Effector CD4-positive, alpha-beta T cell (primary cell): ENCODE results near the gene NACC2.

Experiments
- DNase-seq: peaks from one replicate; pipeline ENCODE4 v3.0.0-alpha.2; 2020

Gene NACC2

DNA sequence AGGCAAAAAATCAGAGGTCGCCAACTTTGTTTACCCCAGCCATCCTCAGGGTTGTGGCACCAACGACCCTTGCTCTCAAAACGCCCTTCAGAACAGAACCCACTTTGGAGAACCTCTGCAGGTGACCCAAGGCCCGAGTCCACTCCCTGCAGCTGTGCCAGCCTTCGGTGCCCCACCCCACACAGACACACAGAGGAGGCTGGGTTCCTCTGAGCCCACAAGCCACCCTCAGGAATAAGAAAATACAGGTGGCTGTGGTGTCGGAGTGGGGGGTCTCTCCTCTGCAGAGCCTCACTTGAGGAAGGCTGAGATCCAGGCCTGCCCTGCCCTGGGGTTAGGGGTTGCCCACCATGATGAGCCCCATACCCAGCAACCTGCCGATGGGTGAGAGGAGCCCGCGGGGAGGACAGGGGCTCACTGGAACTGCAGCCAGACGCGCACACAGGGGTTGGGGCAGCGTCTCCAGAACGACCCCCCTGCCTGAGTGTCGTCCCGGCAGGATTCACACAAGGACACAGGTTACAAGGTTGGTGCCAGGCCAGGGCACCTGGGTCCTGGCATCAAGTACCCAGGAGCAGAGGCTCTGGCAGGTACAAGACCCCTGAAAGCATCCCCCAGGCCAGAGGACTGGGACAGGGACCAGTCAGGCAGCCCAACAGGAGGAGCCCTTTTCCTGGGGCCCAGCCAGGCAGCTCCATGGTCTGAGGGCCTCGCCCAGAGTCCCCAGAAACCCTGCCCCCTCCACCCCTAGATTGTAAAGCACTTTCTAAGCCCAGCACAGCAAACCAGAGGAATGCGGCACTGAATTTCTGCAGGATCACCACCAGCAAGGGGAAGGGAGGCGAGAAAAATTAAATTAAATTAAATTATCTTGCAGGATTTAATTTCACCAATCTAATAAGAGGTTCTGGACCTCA lies 40.0 kb downstream of the NACC2 start:
- DNase-seq, result no peak

DNA sequence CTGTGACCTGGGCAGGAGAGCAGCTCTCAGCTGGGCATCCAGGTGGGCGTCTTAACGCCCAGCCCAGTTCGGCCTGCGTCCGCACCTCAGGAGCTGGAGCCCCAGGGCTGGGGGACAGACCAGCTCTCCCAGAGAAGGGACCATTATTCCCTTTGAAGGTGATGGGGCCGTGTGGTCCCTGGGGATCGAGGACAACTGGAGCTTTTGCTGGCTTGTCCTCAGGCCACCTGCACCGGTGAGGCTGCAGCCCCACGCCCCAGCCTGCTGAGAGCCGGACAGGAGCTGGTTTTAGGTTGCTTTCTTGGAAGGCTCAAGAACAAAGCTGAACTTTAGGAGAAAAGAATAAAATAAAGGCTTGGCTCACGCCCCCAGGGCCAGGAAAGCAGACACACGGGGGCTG lies 40.9 kb downstream of the NACC2 start:
- no peak for DNase-seq

GRCh38 chr9:136053757-136054142 lies 41.3 kb downstream of the NACC2 start:
- no peak for DNase-seq

DNA sequence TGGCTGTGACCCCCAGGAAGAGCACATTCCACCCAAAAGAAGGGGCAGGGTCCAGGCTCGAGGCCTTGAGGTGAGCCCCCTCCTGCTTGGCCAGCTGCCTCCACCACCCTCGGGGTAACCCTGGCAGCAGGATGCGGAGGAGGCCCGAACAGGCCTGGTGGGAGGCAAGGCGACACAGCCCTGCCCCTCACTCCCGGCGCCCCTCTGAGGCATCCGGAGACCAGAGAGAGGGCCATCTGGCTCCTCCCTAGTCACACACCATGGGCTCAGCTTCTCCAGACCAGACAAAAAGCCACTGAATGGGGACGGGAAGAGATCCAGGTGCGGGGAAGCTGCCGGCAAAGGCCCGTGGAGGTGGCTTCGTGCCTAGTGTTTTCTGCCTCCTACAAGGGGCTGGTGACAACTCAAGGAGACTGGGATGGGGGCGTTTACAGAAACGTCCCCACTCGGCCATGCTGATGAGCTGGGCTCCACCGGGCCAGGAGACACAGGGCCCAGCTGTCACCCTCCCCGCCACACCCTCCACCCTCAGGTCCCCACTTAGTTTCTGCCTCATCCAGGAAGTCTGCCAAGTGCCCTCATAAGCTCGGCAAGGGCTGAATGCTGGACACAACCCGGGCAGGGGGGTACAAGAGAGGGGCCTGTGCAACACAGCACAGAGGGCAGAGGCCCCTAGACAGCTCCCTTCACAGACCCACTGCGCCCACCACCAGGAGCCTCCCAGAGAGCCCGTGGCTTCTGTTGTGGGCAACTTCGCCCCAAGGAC lies 41.9 kb downstream of the NACC2 start:
- DNase-seq, result no peak

DNA sequence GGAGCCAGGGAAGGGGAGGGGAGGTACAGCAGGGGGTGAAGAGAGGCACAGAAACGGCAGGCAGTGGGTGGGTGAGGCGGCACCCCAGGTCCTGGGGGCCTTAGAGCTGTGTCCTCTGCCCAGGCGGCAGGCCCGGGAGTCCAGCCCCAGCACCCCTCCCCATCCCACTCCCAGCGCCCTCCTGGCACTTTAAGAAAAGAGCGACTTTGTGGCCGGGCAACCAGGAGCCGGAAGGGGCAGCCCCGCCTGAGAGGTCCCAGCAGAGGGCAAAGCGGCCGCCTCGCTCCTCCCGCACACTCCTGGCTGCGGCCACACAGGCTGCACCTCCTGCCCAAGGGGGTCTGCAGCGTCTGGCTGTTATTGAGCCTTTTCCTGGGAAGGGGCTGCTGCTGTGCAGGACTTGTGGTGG lies 42.6 kb downstream of the NACC2 start:
- no peak for DNase-seq

GRCh38 chr9:136051837-136052471 lies 43.1 kb downstream of the NACC2 start:
- no peak for DNase-seq

GRCh38 chr9:136051453-136051836 lies 43.6 kb downstream of the NACC2 start:
- no peak for DNase-seq

DNA sequence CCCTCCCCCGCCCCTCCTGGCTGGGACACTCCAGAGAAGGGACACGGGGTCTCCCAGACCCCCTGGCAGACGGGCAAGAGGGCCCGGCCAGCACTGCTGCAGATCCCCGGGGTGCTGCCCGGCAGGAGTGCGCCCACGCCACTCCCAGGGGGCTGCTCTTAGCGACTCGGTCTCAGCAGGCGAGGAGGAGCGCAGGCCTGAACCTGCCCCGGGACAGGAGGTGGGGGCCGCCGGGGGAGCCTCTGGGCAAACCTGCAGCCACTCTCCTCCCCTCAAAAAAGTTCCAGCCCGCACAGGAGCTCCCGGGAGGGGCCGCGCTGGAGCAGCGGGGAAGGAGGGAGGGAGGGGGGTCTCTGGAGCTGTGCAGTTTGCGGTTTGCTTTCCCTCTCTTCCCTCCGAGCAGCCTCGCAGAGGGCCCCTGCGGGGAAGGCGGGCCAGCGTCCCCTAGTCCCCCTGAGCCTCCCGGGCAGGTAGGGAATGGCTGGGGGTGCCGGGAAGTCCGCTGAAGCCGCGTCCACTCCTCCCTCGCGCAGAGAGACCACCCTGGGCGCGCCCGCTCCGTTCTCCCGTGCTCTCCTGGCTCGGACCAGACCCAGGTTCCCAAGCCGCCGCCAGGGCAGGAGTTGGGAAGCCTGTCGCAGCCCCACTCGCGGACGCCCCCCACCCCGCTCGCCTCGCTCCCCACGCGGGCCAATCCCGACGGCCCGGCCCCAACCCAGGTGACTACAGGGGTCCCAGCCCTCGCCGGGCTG lies 44.2 kb downstream of the NACC2 start:
- DNase-seq, result no peak

GRCh38 chr9:136050266-136050700 lies 44.8 kb downstream of the NACC2 start:
- no peak for DNase-seq

DNA sequence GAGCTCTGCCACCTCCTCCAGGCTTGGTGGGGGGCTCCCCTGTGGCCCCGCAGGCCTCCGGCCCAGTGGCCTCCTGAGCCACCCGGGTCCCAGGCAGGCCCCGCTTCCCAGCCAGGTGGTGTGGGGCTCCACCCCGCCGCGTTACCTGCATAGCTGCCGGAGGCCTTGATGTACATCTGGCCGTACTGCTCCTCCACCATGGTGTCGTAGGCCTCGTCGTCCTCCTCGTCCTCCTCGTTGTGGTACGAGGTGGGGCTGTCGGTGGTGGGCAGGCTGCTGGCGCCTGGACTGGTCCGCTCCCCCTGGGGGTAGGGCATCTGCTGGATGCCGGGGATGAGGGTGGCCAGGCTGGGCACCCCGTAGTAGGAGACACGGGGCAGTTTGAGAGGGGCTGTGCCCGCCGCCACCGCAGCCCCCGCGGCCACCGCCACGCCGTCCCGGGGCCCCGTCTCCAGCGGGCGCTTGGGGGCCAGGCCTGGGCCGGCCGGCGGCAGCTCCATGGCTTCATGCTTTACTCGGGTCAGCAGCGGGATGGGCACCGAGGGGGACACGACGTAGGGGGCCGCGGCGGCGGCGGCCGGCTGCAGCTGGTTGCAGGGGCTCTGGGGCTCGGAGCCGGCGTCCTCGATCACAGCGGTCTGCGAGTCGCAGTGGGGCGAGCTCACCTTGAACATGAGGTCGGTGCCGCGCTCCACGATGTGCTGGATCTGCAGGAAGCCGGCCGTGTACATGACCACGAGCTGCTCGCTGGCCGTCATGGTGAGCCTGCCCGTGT lies 45.4 kb downstream of the NACC2 start:
- no peak for DNase-seq

- no peak for DNase-seq
Observed at GRCh38 chr9:136048560-136049411, 46.3 kb downstream of the NACC2 start.

DNA sequence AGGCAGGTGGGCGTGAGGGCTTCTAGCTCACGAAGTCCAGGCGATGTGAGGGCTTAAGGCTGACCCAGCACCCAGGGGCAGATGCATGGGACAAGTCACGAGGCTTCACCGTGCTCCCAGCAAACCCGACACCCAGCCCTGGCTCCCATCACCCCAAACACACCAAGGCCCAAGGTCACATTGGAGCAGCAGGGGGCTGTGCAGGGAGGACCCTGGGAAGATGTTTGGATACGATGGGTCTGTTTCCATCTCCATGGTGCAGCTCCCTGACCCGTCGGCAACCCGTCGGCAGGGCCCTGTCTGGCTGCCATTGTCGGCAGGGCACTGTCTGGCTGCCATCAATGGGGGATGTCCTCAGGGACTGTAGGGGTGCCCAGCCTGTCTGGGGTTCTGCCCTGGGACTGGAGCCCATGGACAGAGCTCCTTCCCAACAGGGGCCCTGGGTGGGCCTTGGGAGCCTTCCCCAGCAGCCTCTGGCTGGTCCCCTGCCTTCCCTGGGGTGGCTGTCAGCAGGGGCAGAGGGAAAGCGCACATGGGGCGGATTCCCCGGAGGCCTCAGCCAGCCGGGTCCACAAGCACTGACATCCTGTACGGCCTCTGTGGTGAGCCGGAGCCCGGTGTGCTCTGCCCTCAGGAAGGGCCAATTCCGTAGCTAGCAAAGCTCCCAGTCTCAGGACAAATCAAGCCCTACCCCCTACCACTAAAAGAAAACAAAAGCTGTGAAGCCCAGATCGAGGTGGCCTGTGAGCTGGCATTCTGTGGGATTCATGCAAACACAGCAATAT lies 47.1 kb downstream of the NACC2 start:
- DNase-seq, result no peak

GRCh38 chr9:136047076-136047774 lies 47.9 kb downstream of the NACC2 start:
- no peak for DNase-seq

DNA sequence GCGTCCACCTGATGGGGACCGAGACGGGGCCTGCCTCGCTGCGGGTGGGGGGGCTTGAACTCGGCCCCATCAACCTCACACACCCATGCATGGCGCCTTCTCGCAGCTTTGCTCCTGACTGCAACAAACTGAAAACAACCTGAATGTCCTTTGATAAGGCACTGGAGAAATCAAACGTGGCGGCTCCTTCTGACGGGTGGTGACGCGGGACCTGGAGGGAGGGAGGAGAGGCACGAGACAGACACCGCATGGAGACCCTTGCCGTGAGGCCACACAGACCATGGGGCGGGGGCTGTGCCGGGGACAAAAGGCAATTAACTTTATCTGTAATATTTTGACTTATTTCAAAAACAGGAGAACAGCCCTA lies 48.6 kb downstream of the NACC2 start:
- no peak for DNase-seq

DNA sequence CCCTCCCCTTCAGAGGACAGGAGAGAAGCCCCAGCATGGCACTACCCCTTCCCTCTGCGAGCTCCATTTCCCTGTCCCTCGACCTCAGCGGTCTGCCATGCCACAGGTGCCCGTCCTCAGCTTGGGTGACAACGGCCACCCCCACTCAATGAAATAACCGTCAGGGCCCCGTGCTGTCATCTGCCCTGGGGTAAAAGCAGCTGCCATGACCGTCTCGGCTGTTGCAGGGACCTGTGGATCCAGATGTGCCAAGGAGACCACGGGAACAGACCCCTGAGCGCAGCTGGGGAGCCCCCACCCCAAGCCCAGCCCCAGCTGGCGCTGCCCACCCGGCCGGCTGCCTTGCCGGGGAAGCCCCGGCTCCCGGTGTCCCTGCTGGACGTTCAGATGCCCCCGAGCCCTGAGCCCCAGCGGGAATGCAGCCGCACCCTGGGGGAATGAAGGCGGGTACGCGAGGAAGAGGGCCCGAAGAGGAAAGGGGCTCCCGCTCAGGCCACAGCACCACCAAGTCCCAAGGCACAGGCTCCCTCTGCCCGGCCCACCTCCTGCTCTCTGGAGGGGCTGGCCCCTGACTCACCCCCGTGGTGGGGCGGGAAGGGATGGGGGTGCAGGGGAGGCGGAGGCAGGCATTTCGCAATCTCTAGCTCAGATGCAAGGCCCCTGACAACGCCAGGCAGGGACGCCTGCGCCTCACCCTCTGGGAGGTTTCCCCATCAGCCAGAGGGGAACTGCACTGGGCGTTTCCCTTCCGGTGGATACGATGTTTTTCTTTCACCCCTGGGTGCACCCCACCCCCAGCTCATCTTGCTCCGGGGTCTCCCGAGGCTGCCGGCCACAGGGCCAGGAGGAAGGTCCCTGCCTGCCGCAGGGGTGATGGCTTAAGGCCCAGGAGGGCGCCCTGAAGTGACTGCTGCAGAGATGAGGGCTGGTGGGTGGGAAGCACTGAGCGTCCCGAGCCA lies 49.2 kb downstream of the NACC2 start:
- DNase-seq, result no peak

DNA sequence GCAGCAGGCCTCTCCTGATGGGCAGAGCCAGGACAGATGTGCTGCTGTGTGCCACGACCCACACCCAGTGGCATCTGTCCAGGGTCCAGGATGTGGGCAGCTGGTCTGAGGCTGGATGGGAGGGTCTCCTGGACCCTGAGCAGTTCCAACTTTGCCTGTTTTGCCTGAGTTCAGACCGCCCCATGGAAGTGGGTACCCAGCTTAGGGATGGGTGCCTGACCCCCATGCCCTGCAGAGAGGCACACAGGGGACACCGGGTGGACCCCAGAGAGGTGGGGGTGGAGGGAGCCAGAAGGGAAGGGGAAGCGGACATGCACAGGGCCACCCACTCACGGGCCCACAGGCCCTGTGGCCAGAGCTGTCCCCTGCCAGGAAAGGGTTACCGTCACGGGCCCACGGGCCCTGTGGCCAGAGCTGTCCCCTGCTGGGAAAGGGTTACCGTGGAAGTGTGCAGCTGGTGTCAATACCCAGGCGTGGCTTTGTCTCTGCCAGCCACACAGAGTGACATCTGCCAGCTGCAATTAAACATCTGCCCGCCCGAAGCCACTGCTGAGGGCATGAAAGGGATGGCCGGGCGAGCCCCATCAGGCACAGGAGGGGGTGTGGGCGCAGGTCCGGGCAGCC lies 50.0 kb downstream of the NACC2 start:
- no peak for DNase-seq

GRCh38 chr9:136044207-136044970 lies 50.7 kb downstream of the NACC2 start:
- DNase-seq, result no peak
